Measurements from ENCODE around the gene SHMT1. TPM values are rescaled to one million over a fixed set of nuclear protein-coding genes. Genes with fewer than 3 reads are reported as not detected.
"Not testable (repeated sequence)": the region's sequence is repeated elsewhere in the genome, so short reads cannot be mapped to it uniquely, and the experiment has no call there.

The SHMT1 gene
- polyA plus RNA-seq, 1 donor: 9.9 TPM

DNA sequence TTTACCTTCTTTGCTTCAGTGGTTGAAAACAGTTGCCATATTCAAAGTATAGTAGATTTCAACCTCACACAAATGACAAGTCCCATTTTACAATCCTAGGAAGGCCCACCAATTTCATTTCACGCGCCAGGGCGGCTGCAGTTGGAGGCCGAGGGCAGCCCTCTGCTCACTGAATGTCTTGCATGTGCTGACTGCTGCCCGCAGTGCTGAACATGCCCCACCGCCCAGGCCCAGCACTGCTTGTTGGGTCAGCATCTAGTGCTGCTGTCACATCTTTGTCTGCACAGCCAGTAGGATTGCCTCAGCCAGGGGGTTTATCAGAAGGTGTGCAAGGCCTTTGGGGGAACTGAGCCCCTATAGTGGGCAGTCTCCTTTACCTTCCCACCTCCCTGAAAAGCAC lies 36.8 kb downstream of the SHMT1 start:
- DNase-seq (ENCODE audit: low read depth): no peak

DNA sequence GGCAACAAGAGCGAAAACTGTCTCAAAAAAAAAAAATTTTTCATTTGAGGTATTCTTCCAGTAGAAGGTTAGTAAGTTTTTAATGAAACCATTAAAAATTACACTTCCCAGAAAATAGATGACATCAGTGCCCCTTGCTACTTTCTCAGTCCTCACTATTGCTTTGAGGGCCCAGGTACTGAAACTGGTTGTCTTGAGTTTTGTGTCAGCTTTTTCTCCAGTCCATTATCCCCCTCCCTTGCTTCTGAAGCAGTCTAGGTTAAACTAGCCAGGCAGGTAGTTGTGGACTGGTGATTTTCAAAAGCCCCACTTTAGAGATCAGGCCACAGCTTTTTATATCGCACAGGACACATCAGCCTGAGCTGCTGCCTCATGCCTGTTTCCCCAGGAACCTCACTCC lies 37.3 kb downstream of the SHMT1 start:
- DNase-seq (ENCODE audit: low read depth): no peak

DNA sequence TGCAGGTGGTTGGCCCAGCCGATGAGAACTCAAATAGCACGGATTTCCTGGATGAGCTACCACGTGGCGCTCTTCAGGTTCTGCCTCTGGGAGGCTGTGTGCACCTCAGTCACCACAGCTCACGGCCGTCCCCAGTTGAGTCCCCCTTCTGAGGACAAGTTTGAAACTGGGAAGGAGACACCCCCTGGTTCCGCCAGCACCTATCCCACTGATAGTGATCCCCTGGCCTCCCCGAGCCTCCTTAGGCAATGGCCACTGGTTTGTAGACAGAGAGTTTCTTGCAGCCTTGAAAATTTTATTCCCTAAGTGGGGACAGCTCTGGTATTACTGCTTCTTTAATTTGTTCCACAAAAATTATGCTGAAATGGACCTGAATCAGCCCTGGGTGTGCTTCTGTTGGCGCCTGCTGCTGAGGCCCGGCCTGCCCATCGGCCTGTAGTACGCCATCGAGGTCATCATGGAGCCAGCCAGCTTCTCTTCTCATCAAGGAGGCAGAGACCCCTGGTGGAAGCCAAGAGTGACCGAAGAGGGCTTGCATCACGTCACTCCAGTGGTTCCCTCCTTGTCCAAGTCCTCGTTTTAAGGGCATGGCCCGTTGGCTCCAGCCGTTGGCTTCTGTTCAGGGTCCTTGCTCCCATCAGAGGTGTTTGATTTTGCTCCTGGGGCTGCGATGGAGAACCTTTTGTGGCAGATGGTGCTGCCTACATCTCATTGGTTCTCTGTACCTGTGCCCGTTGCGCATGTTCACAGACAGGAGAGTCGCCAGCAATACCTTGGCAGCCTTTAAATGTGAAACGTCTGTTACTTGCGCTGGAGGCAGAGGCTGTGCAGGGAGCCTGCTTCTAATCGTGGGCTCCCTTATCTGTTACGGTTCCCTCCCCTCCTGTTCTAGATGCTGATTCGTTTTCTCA lies 39.0 kb downstream of the SHMT1 start:
- DNase-seq (ENCODE audit: low read depth): no peak

DNA sequence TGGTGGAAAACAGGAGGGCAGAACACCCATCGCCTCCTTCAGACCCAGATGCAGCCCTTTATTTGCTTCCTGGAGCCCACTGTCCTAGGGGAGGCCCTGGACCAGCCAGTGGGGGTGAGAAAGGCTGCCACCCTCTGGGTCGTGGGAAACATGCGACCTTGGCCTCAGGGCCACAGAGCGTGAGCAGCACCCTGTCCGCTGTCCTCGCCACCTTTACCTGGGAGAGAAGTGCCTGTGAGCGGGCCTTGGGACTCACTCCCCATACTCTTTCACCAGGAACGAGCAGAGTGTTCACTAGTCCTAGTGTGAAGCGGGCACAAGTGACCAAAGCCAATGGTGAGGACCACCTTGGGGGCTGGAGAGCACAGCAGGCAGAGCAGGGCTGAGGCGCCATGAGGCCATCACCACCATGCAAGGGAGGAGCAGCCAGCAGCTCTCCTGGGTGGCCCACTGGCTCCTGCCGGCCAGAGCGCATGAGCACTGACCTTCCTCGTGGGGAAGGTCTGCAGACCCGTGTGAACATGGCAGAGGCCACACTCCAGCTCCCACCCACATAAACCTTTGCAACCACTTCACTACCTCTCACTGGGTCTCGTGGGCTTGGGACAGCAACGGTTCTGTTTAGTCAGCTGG lies 39.7 kb downstream of the SHMT1 start:
- DNase-seq (ENCODE audit: low read depth): no peak

DNA sequence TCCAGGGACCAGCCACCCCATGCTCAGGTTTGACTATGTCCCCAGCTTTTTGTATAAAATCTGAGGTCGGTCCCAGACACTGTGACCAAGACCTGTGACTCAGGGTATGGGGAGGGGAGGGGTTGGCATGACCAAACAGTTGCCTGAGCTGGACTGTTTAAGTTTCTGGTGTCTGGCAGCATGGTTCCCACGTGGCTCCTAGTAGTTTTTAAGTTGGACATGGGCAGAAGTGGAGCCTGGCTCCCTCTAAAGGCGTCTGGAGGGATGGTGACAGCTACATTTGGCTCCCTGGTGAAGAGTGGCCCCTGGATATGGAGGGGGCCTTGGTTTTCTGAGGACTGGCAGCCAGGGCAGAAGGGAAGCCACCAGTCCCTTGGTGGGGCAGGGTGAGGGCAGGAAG lies 40.3 kb downstream of the SHMT1 start:
- no peak for DNase-seq (ENCODE audit: low read depth)

DNA sequence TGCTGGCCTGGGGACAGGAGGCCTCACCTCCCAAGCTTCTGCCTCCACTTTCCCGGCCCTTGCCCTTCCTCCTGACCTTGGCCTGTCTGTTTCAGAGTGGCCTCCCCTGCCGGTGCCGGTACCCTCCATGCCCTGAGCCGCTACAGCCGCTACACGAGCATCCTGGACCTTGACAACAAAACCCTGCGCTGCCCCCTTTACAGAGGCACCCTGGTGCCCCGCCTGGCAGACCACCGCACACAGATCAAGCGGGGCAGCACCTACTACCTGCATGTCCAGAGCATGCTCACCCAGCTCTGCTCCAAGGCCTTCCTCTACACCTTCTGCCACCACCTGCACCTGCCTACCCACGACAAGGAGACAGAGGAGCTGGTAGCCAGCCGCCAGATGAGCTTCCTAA lies 40.8 kb downstream of the SHMT1 start:
- DNase-seq (ENCODE audit: low read depth): no peak

DNA sequence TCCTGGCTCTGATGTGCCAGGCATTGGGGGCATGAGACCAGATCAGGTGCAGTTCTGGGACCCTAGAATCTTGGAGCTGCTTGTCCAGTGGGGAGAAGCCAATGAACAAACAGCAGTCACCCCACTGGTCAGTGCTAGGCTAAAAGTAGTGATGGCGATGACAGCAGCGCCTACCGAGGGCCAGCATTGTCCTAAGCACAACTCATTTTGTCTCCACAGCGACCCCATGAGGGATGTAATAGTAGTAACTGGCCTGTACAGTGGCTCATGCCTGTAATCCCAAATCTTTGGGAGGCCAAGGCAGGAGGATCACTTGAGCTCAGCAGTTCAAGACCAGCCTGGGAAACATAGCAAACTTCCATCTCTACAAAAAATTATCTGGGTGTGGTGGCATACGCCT lies 42.0 kb downstream of the SHMT1 start:
- no peak for DNase-seq (ENCODE audit: low read depth)

DNA sequence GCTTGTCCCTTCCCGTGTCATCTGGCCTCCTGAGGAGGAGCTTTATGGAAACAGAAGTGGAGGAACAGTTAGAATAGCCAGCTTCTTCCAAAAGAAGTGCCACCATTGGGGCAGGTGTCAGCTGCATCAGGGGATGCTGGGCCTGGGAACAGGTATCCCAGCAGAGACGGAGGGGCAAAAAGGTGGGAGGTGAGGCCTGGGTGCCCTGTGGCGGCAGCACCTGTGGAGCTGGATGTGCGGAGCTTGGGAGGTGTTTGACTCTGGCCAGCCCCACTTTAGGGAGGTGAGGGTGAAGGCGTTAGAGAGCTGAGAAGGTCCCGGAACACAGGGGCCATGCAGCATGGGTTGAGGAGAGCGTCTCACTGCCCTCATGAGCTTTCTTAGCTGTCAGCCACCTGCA lies 43.0 kb downstream of the SHMT1 start:
- DNase-seq (ENCODE audit: low read depth): no peak

DNA sequence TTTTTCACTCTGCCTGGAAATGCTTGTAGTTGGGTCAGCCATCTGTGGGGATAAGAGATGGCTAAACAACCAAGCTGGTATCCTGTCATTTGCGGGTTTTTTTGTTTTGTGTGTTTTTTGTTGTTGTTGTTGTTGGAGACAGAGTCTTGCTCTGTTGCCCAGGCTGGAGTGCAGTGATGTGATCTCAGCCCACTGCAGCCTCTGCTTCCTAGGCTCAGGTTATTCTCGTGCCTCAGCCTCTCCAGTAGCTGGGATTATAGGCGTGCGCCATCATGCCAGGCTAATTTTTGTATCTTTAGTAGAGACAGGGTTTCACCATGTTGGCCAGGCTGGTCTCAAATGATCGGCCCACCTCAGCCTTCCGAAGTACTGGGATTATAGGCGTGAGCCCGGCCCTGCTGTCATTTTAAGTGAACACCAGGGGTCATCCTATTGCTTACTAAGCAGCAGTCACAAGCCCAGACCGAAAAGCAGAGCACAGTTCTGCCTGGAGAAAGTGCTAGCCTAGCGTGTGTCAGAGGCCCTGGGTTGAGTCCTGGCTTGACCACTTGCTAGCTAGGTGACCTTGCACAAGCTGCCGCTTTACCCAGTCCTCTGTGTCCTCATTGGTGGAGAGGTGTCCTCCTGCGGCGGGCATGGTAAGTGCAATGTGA lies 43.6 kb downstream of the SHMT1 start:
- DNase-seq (ENCODE audit: low read depth): peak; percentile 20

DNA sequence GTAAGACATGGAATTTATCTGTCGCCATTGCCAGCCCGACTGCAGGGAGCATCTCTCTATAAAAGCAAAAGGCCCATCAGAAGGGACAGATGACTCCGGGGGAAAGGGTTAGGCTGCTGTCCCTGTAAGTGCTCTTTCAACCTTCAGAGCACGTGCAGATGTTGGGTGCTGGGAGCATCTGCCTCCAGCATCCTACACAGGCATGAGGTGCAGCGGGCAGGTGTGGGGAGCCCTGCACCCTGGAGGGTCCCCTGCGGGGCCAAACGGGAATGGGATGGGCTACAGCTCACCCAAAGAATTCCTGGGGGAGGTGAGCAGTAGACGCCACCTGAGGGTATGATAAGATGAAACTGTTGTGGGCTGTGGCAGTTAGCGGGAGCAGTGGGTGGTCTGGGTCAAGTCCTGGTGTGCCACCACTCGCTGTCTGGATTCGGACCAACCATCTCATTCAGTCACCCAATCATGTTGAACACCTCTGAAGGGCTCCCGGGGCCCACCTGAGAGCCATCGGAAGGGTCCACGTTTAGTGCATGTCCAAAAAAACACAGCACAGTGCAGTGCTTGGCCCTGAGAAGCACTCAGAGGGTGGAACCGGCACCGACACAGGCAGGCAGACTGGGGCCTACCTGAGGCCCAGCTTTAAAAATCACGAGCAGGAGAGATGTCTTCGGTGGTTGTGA lies 44.4 kb downstream of the SHMT1 start:
- no peak for DNase-seq (ENCODE audit: low read depth)

DNA sequence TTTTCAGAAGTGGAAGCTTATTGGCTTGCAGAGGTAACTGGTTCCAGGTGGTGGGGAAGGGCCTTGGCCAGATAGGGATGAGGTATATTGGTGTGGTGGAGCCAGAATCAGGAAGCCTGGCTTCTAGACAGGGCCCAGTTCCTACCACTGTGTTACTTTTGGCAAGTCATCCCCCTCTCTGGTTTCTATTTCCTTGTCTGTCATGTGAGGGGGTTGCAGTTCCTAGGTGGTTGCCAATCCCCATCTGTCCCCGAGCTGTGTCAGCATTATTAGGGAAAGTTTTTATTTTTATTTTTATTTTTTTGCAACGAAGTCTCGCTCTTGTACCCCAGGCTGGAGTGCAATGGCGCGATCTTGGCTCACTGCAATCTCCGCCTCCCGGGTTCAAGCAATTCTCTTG lies 45.2 kb downstream of the SHMT1 start:
- no peak for DNase-seq (ENCODE audit: low read depth)

DNA sequence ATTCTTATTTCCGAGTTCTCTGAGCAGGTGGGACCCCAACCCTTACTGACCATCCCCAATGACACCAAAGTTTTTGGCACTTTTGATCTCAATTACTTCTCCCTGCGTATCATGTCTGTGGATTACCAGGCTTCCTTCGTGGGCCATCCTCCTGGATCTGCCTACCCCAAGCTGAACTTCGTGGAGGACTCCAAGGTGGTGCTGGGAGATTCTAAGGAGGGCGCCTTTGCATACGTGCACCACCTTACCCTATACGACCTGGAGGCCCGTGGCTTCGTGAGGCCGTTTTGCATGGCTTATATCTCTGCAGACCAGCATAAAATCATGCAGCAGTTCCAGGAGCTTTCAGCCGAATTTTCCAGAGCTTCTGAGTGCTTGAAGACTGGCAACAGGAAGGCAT lies 47.4 kb downstream of the SHMT1 start:
- DNase-seq (ENCODE audit: low read depth): no peak

DNA sequence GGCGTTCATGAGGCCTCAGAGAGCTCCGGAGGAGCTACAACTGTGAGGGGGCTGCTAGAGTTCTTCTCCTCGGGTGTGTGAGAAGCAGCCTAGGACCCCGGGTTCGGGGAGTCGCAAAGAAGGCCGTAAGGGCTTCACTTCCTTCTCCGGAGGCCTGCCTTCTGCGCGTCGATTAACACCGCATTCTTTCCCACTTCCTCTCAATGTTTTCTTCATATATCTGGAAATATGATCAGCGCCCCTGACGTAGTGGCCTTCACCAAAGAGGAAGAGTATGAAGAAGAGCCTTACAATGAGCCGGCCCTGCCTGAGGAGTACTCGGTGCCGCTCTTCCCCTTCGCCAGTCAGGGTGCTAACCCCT lies 47.8 kb downstream of the SHMT1 start:
- DNase-seq (ENCODE audit: low read depth): no peak

DNA sequence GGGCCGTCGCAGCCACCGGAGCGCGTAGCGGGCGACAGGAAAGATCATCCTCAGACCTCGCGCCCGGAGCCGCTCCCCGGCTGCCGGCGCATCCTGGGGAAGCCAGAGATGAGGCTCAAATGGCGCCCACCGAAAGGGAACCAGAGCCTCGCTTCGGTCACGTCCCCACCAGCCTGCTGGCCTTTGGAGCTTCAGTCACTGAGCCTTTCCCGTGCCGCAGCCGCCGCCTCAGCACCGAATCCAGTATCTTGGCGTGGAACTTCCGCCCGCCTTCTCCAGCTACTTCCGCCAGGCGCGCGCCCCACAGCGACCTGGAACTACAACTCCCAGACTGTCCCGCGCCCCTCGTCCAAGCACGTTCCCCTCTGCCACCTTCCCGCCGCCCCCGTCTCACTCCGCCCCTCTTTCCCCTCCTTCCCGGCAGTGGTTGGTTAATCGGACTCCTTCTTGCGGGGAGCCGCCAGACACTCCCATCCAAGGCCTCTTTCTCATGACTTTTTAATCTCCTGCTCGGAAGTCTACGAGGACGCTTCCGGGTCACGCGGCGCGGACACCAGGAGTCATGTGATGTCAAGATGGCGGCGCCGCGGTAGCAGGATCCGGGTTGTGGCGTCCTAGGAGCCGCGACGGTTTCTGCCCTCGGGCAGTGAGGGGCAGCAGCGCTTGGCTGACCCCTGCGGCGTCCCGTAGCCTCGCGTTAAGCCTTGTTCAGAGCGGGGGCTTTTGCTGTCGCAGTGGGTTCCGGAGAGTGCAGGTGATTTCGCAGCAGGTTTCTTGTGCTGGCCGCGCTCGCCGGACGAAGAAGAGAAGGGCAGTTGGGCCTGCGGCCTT lies 48.4 kb downstream of the SHMT1 start, which contains the start of the genes SMCR8 and TOP3A:
Gene SMCR8, plus strand, starts transcription at position 563 of the 831 bp plus-strand sequence. CDS start 497 bp downstream, outside the sequence.
Gene TOP3A, minus strand, starts transcription at position 264 of the 831 bp plus-strand sequence. Its CDS starts 216 bp downstream, at position 48.
- peak; percentile 96 for DNase-seq (ENCODE audit: low read depth)

DNA sequence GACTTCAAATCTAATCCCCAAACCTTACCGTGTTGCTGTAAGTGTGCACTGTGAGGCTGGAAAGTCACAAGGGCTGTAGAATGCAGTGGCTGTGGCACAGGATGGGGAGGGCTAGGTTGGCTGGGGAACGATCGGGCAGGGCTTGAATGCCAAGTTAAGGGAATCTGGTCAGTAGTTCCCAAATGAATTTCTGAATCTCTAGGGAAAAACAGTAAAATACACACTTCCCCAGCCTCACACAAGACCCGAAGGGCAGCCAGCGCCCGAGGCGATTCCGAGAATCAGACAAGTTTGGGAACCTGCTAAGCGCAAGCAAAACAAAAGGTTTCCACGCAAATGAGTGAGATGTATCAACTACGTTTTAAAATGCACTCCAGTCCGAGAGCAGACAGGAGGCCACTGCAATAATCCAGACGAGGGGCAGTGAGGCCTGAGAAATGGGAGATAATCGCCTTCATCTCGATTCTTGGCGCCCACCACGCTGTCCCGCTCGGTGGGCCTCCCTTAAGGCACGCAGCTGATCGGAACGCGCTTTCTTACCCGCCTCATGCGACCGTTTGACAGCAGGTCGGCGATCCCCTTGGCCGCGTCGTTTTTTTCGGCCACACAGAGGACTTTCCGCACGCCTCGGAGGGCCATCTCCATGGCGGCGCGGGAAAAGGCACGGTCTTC lies 49.2 kb downstream of the SHMT1 start:
- no peak for DNase-seq (ENCODE audit: low read depth)

DNA sequence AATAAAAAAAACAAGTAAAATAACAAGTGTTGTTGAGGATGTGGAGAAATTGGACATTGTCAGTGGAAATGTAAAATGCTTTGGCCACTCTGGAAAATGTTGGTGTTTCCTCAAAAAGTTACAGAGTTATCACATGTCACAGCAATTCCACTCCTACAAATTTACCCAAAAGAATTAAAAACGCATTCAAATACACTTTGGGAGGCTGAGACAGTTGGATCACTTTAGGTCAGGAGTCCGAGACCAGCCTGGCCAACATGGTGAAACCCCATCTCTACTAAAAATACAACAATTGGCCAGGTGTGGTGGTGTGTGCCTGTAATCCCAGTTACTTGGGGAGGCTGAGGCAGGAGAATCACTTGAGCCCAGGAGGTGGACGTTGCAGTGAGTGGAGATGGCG lies 54.1 kb downstream of the SHMT1 start:
- no peak for DNase-seq (ENCODE audit: low read depth)

DNA sequence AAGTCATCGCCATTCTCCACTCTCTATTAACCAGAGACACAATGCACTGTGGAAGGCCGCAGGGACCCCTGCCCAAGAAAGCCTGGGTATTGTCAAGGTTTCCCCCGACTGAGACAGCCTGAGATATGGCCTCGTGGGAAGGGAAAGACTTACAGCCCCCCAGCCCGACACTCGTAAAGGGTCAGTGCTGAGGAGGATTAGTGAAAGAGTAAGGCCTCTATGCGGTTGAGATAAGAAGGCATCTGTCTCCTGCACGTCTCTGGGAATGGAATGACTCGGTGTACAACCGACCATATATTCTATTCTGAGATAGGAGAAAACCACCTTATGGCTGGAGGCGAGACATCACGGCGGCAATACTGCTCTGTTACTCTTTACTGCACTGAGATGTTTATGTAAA lies 60.1 kb downstream of the SHMT1 start:
- DNase-seq (ENCODE audit: low read depth): not testable (repeated sequence)

DNA sequence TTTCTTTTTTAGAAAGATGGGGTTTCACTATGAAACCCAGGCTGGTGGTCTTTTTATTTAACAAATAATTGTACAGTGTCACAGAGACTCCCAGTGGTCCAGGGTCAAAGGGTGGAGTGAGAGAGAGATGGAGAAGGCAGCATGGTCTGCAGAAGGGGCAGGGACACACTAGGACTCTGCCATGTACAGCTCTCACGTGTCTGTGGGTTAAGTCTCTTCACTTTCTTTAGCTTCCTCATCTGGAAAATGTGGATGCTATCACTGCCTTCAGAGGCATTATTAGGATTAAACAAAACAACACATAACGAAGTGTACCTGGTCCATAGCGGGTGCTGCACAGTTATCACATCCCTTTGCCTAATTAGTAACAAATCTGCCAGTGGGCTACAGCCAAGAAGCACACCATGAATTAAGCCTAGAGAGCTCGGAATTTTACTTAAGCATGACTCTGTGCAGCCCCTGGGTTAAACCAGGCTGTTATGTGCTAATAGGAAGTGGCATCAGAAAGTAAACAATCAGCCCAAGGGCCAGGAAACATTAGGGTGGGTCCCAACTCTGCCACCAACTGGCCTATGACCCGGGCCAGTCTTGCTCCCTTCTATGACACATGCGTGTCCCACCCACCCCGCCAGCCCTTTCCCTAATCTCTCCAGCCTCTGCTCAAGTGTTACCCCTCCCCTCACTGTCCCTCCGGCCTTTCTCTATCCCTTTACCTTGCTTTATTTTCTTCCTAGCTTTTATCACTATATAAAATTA lies 62.4 kb downstream of the SHMT1 start:
- DNase-seq (ENCODE audit: low read depth): no peak

DNA sequence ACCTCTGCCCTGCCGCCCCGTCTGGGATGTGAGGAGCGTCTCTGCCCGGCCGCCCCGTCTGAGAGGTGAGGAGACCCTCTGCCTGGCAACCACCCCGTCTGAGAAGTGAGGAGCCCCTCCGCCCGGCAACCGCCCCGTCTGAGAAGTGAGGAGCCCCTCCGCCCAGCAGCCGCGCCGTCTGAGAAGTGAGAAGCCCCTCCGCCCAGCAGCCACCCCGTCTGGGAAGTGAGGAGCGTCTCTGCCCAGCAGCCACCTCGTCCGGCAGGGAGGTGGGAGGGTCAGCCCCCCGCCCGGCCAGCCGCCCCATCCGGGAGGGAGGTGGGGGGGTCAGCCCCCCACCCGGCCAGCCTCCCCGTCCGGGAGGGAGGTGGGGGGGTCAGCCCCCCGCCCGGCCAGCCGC lies 65.3 kb downstream of the SHMT1 start:
- DNase-seq (ENCODE audit: low read depth): not testable (repeated sequence)

Data from forelimb muscle (tissue), 1 donor.